ENCODE results near the gene ANTXR1. TPM values are rescaled to one million over a fixed set of nuclear protein-coding genes. Genes with fewer than 3 reads are reported as not detected.

Gene ANTXR1
- 100 to 1,000 TPM in 1 of 4 donors, 10 to 100 TPM in 1, 1 to 10 TPM in 2; 7.1 to 101 (median 15.8) TPM for total RNA-seq

- H3K36me3 ChIP-seq: no peaks in the 10 kb centered on the region
- no peaks in the 10 kb centered on the region for H3K9me3 ChIP-seq
- in situ Hi-C loops (cut with MboI; ENCODE audit: low pct_ligation_motif_present in 1 of 4, low pct_unique_long_range_greater_than_20kb in 1 of 4, low sequenced_read_pairs in 3 of 4) (loop anchor here in 2 of 4 donors (10.0 kb wide), 1 partner anchor 292 kb away; no protein-coding TSS in a partner anchor), intact Hi-C loops (cut with DNase I; ENCODE audit: low total_unique reads) (no loop called here)
- TF ChIP-seq POLR2A (IDR thresholded peaks at IDR 0.05): peak; percentile 32
- peak in 1 of 5 experiments; percentile 35 for TF ChIP-seq CTCF (IDR thresholded peaks at IDR 0.05)
- no peak for TF ChIP-seq EP300 (IDR thresholded peaks at IDR 0.05; ENCODE audit: low read depth)
- TF ChIP-seq POLR2AphosphoS5 (IDR thresholded peaks at IDR 0.05): peak; percentile 6 to 56 (median 30)
- peak within 1 kb of the TSS; percentile 81 to 88 (median 86) for H3K27ac ChIP-seq
- WGBS, 2 donors (ENCODE audit: low coverage in 1 of 2): 3% methylated on average over 61 of the region's 63 CpGs; no CpG with 5 or more reads in 1 of the 2 donors
- peaks cover 45% of the 10 kb centered on the region for H3K27me3 ChIP-seq
- H3K4me3 ChIP-seq: peak within 1 kb of the TSS; percentile 44 to 80 (median 57)
- peaks cover 0 to 45% (median 14%) of the 10 kb centered on the region in 4 donors for H3K4me1 ChIP-seq
- peak; percentile 31 for DNase-seq
Observed at GRCh38 chr2:69013142-69013839, at the start of gene ANTXR1. Gene ANTXR1, plus strand, starts transcription at chr2:69013179. Its CDS starts 321 bp downstream, at chr2:69013500.

GRCh38 chr2:68964282-68964681, 48.7 kb upstream of the ANTXR1 start:
- H3K9me3 ChIP-seq: no peaks in the 10 kb centered on the region
- TF ChIP-seq POLR2AphosphoS5 (IDR thresholded peaks at IDR 0.05) (no peak), POLR2A (IDR thresholded peaks at IDR 0.05) (no peak), CTCF (IDR thresholded peaks at IDR 0.05) (no peak)
- H3K4me1 ChIP-seq: no peaks in the 10 kb centered on the region
- H3K27ac ChIP-seq: no peak overlapping the region
- H3K36me3 ChIP-seq: no peaks in the 10 kb centered on the region
- no peaks in the 10 kb centered on the region for H3K27me3 ChIP-seq
- intact Hi-C loops (cut with DNase I; ENCODE audit: low total_unique reads): no loop called here
- H3K4me3 ChIP-seq: no peak overlapping the region
- in situ Hi-C loops (cut with MboI; ENCODE audit: low pct_ligation_motif_present in 1 of 4, low pct_unique_long_range_greater_than_20kb in 1 of 4, low sequenced_read_pairs in 3 of 4): no loop called here
- no peak for DNase-seq

GRCh38 chr2:68968221-68968620, 44.8 kb upstream of the ANTXR1 start:
- H3K4me1 ChIP-seq: no peaks in the 10 kb centered on the region
- H3K27me3 ChIP-seq: no peaks in the 10 kb centered on the region
- 43 to 62% methylated on average over 1 of the region's 1 CpG for WGBS, 2 donors (ENCODE audit: low coverage in 1 of 2)
- H3K36me3 ChIP-seq: no peaks in the 10 kb centered on the region
- H3K27ac ChIP-seq: no peak overlapping the region
- intact Hi-C loops (cut with DNase I; ENCODE audit: low total_unique reads) (no loop called here), in situ Hi-C loops (cut with MboI; ENCODE audit: low pct_ligation_motif_present in 1 of 4, low pct_unique_long_range_greater_than_20kb in 1 of 4, low sequenced_read_pairs in 3 of 4) (no loop called here)
- DNase-seq: no peak
- no peak overlapping the region for H3K4me3 ChIP-seq
- no peaks in the 10 kb centered on the region for H3K9me3 ChIP-seq
- no peak for TF ChIP-seq CTCF (IDR thresholded peaks at IDR 0.05)
- no peak for TF ChIP-seq EP300 (IDR thresholded peaks at IDR 0.05; ENCODE audit: low read depth)
- TF ChIP-seq POLR2AphosphoS5 (IDR thresholded peaks at IDR 0.05): no peak
- no peak for TF ChIP-seq POLR2A (IDR thresholded peaks at IDR 0.05)

- no peak for DNase-seq
- Histone ChIP-seq H3K27me3 (no peaks in the 10 kb centered on the region), H3K27ac (no peak overlapping the region), H3K9me3 (no peaks in the 10 kb centered on the region), H3K4me1 (no peaks in the 10 kb centered on the region), H3K4me3 (no peak overlapping the region), H3K36me3 (no peaks in the 10 kb centered on the region)
- intact Hi-C loops (cut with DNase I; ENCODE audit: low total_unique reads) (no loop called here), in situ Hi-C loops (cut with MboI; ENCODE audit: low pct_ligation_motif_present in 1 of 4, low pct_unique_long_range_greater_than_20kb in 1 of 4, low sequenced_read_pairs in 3 of 4) (no loop called here)
- TF ChIP-seq POLR2A (IDR thresholded peaks at IDR 0.05) (no peak), CTCF (IDR thresholded peaks at IDR 0.05) (no peak), EP300 (IDR thresholded peaks at IDR 0.05; ENCODE audit: low read depth) (no peak), POLR2AphosphoS5 (IDR thresholded peaks at IDR 0.05) (no peak)
- WGBS, 2 donors (ENCODE audit: low coverage in 1 of 2): 73 to 79% methylated on average over 6 to 8 of the region's 8 CpGs
Observed at GRCh38 chr2:68969736-68970490, 43.1 kb upstream of the ANTXR1 start.
